ENCODE data around the gene MAP7D2. TPM values are rescaled to one million over a fixed set of nuclear protein-coding genes. Genes with fewer than 3 reads are reported as not detected.

The MAP7D2 gene
- total RNA-seq, 1 experiment from 2014 or later = 1.9 TPM

DNA sequence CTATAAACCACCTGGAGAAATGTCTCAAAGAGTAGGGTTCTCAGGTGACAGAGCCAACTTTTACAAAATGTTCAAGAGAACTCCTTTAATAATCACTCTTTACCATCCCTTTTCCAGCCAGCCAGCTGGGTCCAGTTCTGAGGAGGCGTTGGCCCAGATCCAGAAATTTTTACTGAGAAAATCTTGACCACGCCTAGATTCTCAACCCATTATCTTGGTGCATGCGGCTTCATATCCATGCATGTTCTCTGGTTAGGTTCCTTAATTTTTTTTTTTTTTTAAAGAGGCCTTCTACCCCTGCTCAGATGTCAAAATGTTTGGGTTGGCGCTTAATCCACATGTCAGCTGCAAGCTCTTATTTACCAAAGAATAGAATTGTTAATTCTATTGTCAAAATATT is 12.0 kb upstream of the MAP7D2 start:
- no peak overlapping the region for H3K27ac ChIP-seq (ENCODE audit: insufficient read length, low read depth, low read length)
- no peak overlapping the region for H3K14ac ChIP-seq (ENCODE audit: insufficient read depth, low read length)
- no peaks in the 10 kb centered on the region for H3K27me3 Mint-ChIP-seq (ENCODE audit: low read depth)
- no CpG with 5 or more reads among the region's 4 CpGs for WGBS (ENCODE audit: extremely low coverage, insufficient read length, low lambda C conversion rate)
- H3T11ph ChIP-seq (ENCODE audit: low read length) = no peak overlapping the region
- H4K5ac ChIP-seq (ENCODE audit: insufficient read length, low read depth, low read length) = no peak overlapping the region
- H3K4me1 Mint-ChIP-seq = no peaks in the 10 kb centered on the region
- H3K56ac ChIP-seq (ENCODE audit: insufficient read length, low read depth, low read length) = no peak overlapping the region
- no peak overlapping the region for H2AFZ ChIP-seq (ENCODE audit: low read length)
- H3K79me2 ChIP-seq (ENCODE audit: insufficient read depth, low read length) = no peaks in the 10 kb centered on the region
- peaks cover 19 to 50% (median 45%) of the 10 kb centered on the region in 3 experiments; a peak in 6 of 7 replicates for H3K36me3 Mint-ChIP-seq (ENCODE audit: insufficient read depth in 1 of 3, low read depth in 3 of 3)
- no peak overlapping the region for H2BK12ac ChIP-seq (ENCODE audit: insufficient read length, low read depth, low read length)
- H3K9ac ChIP-seq (ENCODE audit: extremely low read depth, insufficient read length, low read length) = no peak overlapping the region
- H2AK5ac ChIP-seq (ENCODE audit: insufficient read length, low read length) = no peak overlapping the region
- H3K18ac ChIP-seq (ENCODE audit: insufficient read length, low read depth, low read length) = no peak overlapping the region
- H3K9me3 Mint-ChIP-seq = peaks cover 19 to 22% of the 10 kb centered on the region in 2 experiments
- peaks cover 10% of the 10 kb centered on the region for H3K9me3 ChIP-seq (ENCODE audit: control insufficient read depth, low read depth, low read length)
- no peak overlapping the region for H4K8ac ChIP-seq (replicated peaks; ENCODE audit: insufficient read length, low read depth, low read length)
- no peak overlapping the region for H2BK5ac ChIP-seq (ENCODE audit: insufficient read length, low read length)
- no peak overlapping the region for H3K4me2 ChIP-seq (ENCODE audit: insufficient read depth, insufficient read length, low read length)
- H2BK20ac ChIP-seq (ENCODE audit: low read depth, low read length, poor library complexity, severe bottlenecking) = no peak overlapping the region
- no peak overlapping the region for H3K23ac ChIP-seq (ENCODE audit: insufficient read length, low read depth, low read length)
- DNase-seq = no peak
- H3K27me3 ChIP-seq (ENCODE audit: insufficient read depth, low read length) = no peaks in the 10 kb centered on the region
- H3K4ac ChIP-seq (ENCODE audit: low read depth, low read length) = no peak overlapping the region
- no peak overlapping the region for H3K4me3 Mint-ChIP-seq
- no peak overlapping the region for H2BK120ac ChIP-seq (ENCODE audit: low read depth, low read length, poor library complexity, severe bottlenecking)
- H3K27ac Mint-ChIP-seq = no peak overlapping the region
- TF ChIP-seq, protein P1, sequence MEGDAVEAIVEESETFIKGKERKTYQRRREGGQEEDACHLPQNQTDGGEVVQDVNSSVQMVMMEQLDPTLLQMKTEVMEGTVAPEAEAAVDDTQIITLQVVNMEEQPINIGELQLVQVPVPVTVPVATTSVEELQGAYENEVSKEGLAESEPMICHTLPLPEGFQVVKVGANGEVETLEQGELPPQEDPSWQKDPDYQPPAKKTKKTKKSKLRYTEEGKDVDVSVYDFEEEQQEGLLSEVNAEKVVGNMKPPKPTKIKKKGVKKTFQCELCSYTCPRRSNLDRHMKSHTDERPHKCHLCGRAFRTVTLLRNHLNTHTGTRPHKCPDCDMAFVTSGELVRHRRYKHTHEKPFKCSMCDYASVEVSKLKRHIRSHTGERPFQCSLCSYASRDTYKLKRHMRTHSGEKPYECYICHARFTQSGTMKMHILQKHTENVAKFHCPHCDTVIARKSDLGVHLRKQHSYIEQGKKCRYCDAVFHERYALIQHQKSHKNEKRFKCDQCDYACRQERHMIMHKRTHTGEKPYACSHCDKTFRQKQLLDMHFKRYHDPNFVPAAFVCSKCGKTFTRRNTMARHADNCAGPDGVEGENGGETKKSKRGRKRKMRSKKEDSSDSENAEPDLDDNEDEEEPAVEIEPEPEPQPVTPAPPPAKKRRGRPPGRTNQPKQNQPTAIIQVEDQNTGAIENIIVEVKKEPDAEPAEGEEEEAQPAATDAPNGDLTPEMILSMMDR (conservative IDR thresholded peaks at IDR 0.05) = no peak
- H4K91ac ChIP-seq (ENCODE audit: insufficient read length, low read depth, low read length) = no peak overlapping the region
- no peak overlapping the region for H2BK15ac ChIP-seq (ENCODE audit: low read depth, low read length)
- H3K23me2 ChIP-seq (ENCODE audit: insufficient read length, low read depth, low read length, poor library complexity, severe bottlenecking) = no peaks in the 10 kb centered on the region
- no peaks in the 10 kb centered on the region for H4K20me1 ChIP-seq (ENCODE audit: control insufficient read depth, insufficient read depth, insufficient read length)
- H3K79me1 ChIP-seq (ENCODE audit: insufficient read depth, low read depth, low read length, poor library complexity, severe bottlenecking) = no peaks in the 10 kb centered on the region
- no peaks in the 10 kb centered on the region for H3K4me1 ChIP-seq (ENCODE audit: insufficient read depth, low read length)
